Measurements from ENCODE around the gene DCAF7. TPM values are rescaled to one million over a fixed set of nuclear protein-coding genes. Genes with fewer than 3 reads are reported as not detected.

The DCAF7 gene
- total RNA-seq, 4 donors from 2014 or later, result 17.9 to 32.8 (median 23.9) TPM

DNA sequence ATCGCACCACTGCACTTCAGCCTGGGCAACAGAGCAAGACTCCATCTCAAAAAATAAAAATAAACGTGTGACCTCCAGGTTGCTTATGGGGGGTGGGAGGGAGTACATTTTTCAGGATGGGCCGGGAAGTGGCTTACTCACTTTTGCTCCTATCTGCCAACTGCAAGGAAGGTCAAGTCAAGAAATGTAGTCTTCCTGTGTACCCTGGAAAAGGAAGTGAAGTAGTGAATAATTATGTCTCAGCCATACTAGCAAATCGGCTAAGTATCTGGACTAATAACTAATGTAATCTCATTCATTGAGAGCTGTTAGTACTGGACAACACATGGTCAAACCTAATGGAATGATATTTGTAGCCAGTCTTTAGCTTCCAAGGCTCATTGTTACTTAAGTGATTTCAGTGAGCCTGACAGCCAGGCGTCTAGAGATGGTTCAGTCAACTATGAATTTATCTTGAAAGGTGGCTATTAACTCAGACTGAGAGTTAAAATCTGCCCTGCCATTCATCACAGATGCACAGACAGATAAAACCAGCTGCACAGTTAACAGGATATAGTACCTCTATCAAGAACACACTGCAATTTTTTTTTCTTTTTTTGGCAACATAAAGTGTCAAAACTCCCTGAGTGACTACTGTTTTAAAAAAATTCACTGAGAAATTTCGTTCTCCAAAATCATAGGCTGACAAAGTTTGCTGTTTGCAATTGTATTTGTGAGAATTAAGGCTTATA, 46.7 kb downstream of the DCAF7 start:
- TF ChIP-seq, protein P1, sequence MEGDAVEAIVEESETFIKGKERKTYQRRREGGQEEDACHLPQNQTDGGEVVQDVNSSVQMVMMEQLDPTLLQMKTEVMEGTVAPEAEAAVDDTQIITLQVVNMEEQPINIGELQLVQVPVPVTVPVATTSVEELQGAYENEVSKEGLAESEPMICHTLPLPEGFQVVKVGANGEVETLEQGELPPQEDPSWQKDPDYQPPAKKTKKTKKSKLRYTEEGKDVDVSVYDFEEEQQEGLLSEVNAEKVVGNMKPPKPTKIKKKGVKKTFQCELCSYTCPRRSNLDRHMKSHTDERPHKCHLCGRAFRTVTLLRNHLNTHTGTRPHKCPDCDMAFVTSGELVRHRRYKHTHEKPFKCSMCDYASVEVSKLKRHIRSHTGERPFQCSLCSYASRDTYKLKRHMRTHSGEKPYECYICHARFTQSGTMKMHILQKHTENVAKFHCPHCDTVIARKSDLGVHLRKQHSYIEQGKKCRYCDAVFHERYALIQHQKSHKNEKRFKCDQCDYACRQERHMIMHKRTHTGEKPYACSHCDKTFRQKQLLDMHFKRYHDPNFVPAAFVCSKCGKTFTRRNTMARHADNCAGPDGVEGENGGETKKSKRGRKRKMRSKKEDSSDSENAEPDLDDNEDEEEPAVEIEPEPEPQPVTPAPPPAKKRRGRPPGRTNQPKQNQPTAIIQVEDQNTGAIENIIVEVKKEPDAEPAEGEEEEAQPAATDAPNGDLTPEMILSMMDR (IDR thresholded peaks at IDR 0.05; ENCODE audit: low read depth), result no peak

DNA sequence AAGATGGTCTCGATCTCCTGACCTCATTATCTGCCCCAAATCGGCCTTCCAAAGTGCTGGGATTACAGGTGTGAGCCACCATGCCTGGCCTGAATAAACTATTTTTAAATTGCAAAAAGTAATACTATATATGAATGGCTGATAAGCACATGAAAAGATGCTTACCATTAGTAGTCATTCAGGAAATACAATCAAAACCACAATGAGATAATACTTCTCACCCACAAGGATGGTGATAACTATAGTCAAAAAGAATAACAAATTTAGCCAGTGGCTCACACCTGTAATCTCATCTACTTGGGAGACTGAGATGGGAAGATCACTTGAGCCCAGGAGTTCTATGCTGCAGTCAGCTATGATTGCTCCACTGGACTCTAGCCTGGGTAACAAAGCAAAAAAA, 48.0 kb downstream of the DCAF7 start:
- TF ChIP-seq, protein P1 (IDR thresholded peaks at IDR 0.05; ENCODE audit: low read depth), result no peak

DNA sequence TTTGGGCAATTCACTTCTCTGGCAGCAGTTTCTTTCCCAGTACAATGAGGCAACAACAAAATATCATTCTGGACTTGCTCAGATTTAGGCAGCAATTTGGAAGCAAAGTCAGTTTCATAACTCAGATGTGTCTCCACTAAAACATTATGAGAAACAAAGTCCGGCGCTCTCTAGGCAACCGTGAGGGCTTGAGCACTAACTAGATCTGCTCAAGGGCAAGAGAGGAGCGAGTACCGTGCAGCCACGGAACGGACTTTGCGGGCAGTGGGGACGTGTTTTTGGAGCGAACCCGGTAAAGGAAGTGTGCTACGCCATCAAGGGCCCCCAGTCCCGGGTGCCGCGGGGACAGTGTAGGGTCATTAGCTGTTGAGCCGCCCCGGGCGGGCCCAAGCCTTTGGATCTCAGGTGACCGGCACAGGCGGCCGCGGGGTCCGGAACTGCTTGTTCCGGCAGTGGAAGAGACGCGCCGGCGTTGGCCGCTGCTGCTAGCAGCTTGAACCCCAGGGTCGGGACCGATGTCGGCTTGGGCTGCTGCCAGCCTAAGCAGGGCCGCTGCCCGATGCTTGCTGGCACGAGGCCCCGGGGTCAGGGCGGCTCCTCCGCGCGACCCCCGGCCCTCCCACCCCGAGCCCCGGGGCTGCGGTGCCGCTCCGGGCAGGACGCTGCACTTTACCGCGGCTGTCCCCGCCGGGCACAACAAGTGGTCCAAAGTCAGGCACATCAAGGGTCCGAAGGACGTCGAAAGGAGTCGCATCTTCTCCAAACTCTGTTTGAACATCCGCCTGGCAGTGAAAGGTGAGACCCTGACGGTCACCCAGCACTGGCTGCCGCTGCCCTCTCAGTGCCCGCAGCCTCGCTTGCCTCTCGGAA, 50.5 kb downstream of the DCAF7 start, which contains the start of gene TACO1:
Gene TACO1, plus strand, starts transcription at position 327 of the 870 bp plus-strand sequence. Its CDS starts 189 bp downstream, at position 516.
- TF ChIP-seq, protein P1 (IDR thresholded peaks at IDR 0.05; ENCODE audit: low read depth), result no peak

DNA sequence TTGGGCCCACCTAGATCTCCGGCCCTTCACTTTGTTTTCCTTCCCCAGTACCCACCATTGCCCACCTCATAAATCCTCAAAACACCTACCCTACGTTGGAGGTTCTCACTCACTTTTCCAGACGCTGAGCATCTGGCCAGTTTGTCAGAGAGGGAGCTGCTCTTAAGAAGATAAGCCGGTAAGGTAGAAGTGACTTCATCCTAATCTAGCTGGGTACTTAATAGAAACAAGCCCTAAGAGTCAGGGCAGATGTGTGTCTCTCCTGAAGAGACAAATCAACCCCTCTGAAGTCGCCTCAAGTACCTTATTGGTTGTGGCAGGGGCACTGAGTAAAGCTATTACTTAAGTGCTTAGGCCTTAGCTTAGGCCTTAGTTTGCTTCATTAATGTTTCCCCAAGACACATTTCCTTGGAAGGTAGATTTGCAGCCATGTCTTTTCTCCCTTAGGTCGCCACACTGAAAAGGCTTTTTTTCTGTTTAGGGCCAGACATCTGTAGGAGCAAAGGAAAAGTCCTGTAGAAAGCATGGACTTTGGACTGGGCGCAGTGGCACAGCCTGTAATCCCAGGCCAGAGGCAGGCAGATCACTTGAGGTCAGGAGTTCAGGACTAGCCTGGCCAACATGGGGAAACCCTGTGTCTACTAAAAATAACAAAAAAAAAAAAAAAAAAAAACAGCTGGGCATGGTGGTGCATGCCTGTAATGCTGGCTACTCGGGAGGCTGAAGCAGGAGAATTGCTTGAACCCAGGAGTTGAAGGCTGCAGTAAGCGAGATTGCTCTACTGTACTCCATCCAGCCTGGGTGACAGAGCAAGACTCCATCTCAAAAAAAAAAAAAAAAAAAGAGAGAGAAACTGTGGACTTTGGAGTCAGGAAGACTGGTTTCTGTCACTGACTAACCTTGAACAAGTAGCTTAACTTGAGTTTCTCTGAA, 51.4 kb downstream of the DCAF7 start:
- TF ChIP-seq, protein P1 (IDR thresholded peaks at IDR 0.05; ENCODE audit: low read depth), result no peak

DNA sequence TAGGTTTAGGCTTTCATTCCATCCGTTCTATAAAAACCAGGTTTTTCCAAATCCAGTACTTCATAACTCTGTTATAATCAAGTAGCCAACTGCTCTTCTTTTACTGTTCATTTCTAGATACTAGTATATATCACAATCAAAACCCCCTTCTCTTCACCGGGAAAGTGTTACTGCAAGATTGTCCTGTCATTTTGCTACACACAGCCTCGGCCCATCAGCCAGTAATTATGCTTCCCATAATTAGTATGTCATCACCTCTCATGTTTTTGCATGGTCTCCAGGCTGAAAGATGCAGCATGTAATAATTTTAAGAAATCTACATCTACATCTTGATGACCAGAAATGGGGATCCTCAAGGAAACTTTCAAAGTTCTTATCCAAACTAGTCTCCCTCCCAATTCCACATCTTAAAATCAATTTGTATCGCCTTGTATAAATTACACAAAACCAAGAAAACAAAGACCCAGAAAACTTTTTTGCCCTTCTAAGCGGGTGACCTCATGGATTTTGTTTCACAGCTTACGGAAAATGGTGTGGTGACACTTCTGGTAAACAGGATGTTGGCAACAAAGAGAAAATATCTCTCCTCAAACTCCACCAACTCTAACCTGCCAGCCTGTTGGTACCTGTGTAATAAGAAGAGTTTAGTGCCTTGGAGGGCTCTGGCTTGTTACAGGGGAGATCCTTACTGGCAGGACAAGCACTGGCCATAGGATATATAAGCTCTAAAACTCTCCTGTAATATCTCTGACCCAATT, 59.7 kb downstream of the DCAF7 start:
- TF ChIP-seq, protein P1 (IDR thresholded peaks at IDR 0.05; ENCODE audit: low read depth), result no peak

DNA sequence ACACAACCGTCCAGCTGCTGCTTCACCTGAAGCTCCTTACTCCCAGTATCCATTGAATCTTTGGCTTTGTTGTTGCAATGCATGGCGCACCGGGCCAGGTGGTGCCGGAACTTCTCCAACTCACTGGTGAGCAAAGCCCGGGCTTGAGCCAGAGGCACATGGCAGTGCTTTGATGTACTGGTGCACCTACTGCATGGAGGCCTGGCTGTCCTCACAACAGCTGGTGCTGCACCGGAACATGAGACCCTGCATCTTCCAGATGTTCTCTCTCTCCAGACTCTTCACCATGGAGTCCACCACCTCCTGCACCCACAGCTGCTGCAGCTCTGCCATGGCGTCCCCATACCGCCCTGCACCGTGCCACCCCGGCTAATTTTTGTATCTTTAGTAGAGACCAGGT, 60.6 kb downstream of the DCAF7 start:
- TF ChIP-seq, protein P1 (IDR thresholded peaks at IDR 0.05; ENCODE audit: low read depth), result no peak
